Left ventricle myocardium inferior (tissue), 1 donor: ENCODE results near the gene GBF1. TPM values are rescaled to one million over a fixed set of nuclear protein-coding genes. Genes with fewer than 3 reads are reported as not detected.
"Not testable (repeated sequence)": the region's sequence is repeated elsewhere in the genome, so short reads cannot be mapped to it uniquely, and the experiment has no call there.

Experiments used
- DNase-seq: peaks from one replicate; pipeline ENCODE4 v3.0.0-alpha.2; 2020
- H3K27ac ChIP-seq: fragments of 200-600 bp; replicated peaks from 2 replicates; pipeline ENCODE4 v1.8.0; 2021
- H3K27me3 ChIP-seq: fragments of 200-600 bp; 2 replicates; pipeline ENCODE4 v1.8.0; 2021; ENCODE audit warnings: low read depth
- H3K36me3 ChIP-seq: fragments of 200-600 bp; 2 replicates; pipeline ENCODE4 v1.8.0; 2021
- H3K4me1 ChIP-seq: fragments of 200-600 bp; 2 replicates; pipeline ENCODE4 v1.8.0; 2021
- H3K4me3 ChIP-seq: fragments of 200-600 bp; 2 replicates; pipeline ENCODE4 v1.8.0; 2021; ENCODE audit warnings: mild to moderate bottlenecking, moderate library complexity
- H3K9me3 ChIP-seq: fragments of 200-600 bp; replicated peaks from 2 replicates; pipeline ENCODE4 v1.8.0; 2021
- intact Hi-C: fragments of 100-400 bp; cut with micrococcal nuclease; formaldehyde crosslinking; loops from one replicate; pipeline ENCODE4 v1.11.0; 2022
- total RNA-seq: library from RNA; stranded (reverse); fragmentation: NEBNext Ultra II Directional; extraction: Animal tissue kit (Norgen Biotek cat#: 25700); gene quantifications from one replicate; pipeline ENCODE4 v1.2.1, GENCODE V29; 2021
- TF ChIP-seq, protein P1 (sequence below): fragments of 200-600 bp; IDR thresholded peaks from 2 replicates; pipeline ENCODE4 v1.8.0; 2021; ENCODE audit warnings: antibody characterized with exemption, mild to moderate bottlenecking, borderline replicate concordance
- donor health status: DM: no; HTN: yes; CAD: no; lungs with severe emphysema.

GBF1 gene
- total RNA-seq, 1 donor from 2014 or later = 43.2 TPM

DNA sequence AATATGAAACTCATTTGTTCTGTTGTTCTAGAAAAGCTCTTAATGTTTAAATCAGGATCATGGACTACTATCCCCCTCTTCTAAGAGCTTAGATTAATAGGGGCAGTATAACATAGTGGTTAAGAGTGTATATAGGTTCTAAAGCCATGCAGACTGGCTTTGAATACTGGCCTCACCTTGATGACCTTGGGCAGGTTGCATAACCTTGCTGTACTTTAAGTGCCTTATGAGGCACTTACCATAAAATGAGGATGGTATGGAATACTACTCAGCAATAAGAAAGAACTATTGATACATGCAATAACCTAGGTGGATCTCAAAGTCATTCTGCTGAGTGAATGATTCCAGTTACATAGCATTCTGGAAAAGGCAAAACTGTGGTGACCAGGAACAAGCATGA lies 53.6 kb downstream of the GBF1 start:
- no peaks in the 10 kb centered on the region for H3K36me3 ChIP-seq
- DNase-seq = no peak
- intact Hi-C loops = no loop called here
- H3K4me3 ChIP-seq = no peak overlapping the region
- H3K9me3 ChIP-seq = no peaks in the 10 kb centered on the region
- peaks cover 65% of the 10 kb centered on the region for H3K4me1 ChIP-seq
- peak overlapping the region; percentile 77 for H3K27ac ChIP-seq
- no peaks in the 10 kb centered on the region for H3K27me3 ChIP-seq
- TF ChIP-seq, protein P1, sequence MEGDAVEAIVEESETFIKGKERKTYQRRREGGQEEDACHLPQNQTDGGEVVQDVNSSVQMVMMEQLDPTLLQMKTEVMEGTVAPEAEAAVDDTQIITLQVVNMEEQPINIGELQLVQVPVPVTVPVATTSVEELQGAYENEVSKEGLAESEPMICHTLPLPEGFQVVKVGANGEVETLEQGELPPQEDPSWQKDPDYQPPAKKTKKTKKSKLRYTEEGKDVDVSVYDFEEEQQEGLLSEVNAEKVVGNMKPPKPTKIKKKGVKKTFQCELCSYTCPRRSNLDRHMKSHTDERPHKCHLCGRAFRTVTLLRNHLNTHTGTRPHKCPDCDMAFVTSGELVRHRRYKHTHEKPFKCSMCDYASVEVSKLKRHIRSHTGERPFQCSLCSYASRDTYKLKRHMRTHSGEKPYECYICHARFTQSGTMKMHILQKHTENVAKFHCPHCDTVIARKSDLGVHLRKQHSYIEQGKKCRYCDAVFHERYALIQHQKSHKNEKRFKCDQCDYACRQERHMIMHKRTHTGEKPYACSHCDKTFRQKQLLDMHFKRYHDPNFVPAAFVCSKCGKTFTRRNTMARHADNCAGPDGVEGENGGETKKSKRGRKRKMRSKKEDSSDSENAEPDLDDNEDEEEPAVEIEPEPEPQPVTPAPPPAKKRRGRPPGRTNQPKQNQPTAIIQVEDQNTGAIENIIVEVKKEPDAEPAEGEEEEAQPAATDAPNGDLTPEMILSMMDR = no peak

DNA sequence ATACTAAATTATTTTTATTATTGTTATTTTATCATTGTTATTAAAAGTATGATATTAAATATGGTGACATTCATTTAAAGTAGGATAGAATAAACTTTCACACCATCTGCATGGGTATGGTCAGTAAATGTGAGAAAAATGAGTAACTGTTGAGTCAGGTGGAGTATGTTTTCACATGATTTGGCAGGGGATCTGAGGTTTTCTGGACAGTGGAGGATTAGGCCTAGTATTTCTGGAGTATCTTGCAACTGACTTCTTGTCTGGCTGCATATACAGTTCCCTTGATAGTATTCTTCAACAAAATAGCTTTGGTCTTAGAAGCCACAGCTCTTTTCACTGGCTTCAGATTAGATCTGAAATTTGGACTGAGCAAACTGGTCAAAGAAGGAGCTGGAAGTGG lies 54.5 kb downstream of the GBF1 start:
- H3K27ac ChIP-seq = peak overlapping the region; percentile 77
- peaks cover 55% of the 10 kb centered on the region for H3K4me1 ChIP-seq
- no peaks in the 10 kb centered on the region for H3K27me3 ChIP-seq
- intact Hi-C loops = no loop called here
- no peaks in the 10 kb centered on the region for H3K36me3 ChIP-seq
- H3K9me3 ChIP-seq = no peaks in the 10 kb centered on the region
- TF ChIP-seq, protein P1 = no peak
- no peak for DNase-seq
- H3K4me3 ChIP-seq = no peak overlapping the region

DNA sequence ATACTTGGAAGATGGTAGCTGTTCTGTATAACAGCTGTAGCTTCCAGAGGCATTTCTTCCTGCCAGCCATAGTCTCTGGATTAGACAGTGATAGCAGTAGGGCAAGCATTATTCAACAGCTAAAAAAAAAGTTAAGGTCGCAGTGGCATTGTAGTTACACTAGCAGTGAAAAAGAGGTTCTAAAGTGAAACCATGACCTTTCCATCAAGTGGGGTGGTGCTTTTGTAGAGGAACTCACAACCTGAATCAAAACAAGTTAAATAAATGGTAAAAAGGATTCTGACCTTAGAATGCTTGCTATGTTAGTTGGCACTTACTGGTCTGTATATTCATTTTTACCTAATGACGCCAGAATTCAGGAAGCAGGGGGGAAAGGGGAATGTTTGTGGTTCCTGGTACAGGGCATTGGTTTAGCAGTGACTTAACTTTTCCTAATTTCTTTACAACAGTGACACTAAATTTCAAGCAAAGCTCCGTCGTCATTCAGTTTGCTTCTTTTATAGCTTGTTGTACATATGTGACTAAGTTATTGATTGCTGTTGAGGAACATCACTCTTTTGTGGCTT lies 55.0 kb downstream of the GBF1 start:
- H3K36me3 ChIP-seq = no peaks in the 10 kb centered on the region
- peak overlapping the region; percentile 77 for H3K27ac ChIP-seq
- DNase-seq = no peak
- no peak overlapping the region for H3K4me3 ChIP-seq
- intact Hi-C loops = no loop called here
- TF ChIP-seq, protein P1 = no peak
- H3K9me3 ChIP-seq = no peaks in the 10 kb centered on the region
- no peaks in the 10 kb centered on the region for H3K27me3 ChIP-seq
- peaks cover 52% of the 10 kb centered on the region for H3K4me1 ChIP-seq

DNA sequence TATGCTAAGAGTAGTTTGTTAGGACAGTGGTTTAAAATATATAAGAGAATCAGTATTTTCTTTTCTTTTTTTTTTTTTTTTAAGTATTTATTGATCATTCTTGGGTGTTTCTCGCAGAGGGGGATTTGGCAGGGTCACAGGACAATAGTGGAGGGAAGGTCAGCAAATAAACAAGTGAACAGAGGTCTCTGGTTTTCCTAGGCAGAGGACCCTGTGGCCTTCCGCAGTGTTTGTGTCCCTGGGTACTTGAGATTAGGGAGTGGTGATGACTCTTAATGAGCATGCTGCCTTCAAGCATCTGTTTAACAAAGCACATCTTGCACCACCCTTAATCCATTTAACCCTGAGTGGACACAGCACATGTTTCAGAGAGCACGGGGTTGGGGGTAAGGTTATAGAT lies 55.6 kb downstream of the GBF1 start:
- intact Hi-C loops, H3K9me3 ChIP-seq, H3K27me3 ChIP-seq, H3K4me3 ChIP-seq, DNase-seq, H3K36me3 ChIP-seq: not testable (repeated sequence)
- Histone ChIP-seq H3K27ac (peak overlapping the region; percentile 77), H3K4me1 (peaks cover 55% of the 10 kb centered on the region)

DNA sequence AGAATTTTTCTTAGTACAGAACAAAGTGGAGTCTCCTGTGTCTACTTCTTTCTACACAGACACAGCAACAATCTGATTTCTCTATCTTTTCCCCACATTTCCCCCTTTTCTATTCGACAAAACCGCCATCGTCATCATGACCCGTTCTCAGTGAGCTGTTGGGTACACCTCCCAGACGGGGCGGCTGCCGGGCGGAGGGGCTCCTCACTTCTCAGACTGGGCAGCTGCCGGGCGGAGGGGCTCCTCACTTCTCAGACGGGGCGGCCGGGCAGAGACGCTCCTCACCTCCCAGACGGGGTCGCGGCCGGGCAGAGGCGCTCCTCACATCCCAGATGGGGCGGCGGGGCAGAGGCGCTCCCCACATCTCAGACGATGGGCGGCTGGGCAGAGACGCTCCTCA lies 56.0 kb downstream of the GBF1 start:
- H3K4me3 ChIP-seq, DNase-seq, H3K27me3 ChIP-seq, H3K9me3 ChIP-seq, intact Hi-C loops, H3K36me3 ChIP-seq: not testable (repeated sequence)
- H3K4me1 ChIP-seq = peaks cover 59% of the 10 kb centered on the region
- peak overlapping the region; percentile 77 for H3K27ac ChIP-seq

DNA sequence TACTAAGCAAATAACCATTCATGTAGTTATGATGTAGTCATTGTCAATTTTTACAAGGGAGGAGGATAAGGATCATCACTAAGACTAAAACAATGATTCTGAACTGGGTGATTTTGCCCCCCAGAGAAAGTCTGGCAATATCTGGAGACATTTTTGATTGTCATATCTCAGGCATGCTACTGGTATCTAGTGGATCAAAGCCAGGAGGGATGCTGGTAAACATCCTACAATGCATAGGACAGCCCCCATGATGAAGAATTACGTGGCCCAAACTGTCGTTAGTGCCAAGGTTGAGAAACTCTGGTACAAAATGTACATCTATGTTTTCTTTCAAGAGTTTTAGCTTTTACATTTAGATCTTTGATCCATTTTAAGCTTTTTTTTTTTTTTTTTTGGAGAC lies 57.3 kb downstream of the GBF1 start:
- Histone ChIP-seq H3K27me3 (no peaks in the 10 kb centered on the region), H3K4me1 (peaks cover 64% of the 10 kb centered on the region), H3K36me3 (no peaks in the 10 kb centered on the region), H3K4me3 (no peak overlapping the region), H3K27ac (peak overlapping the region; percentile 21), H3K9me3 (no peaks in the 10 kb centered on the region)
- TF ChIP-seq, protein P1 = no peak
- no peak for DNase-seq
- intact Hi-C loops = no loop called here
